IPS-15b (cell line): ENCODE measurements around the gene MEIS2.

Experiments used
- H3K27me3 ChIP-seq: one replicate; pipeline ENCODE4 v1.6.1; 2013; ENCODE audit warnings: low read length; ENCODE audit not compliant: control insufficient read depth, insufficient read depth
- H3K36me3 ChIP-seq: one replicate; pipeline ENCODE4 v1.6.1; 2013; ENCODE audit warnings: low read length; ENCODE audit not compliant: control insufficient read depth, insufficient read depth
- H3K4me1 ChIP-seq: one replicate; pipeline ENCODE4 v1.6.1; 2013; ENCODE audit warnings: mild to moderate bottlenecking, low read length; ENCODE audit not compliant: control insufficient read depth, insufficient read depth
- H3K4me3 ChIP-seq: one replicate; pipeline ENCODE4 v1.5.1; 2013; ENCODE audit warnings: low read depth, low read length
- H3K9ac ChIP-seq: one replicate; pipeline ENCODE4 v1.6.1; 2013; ENCODE audit warnings: low read depth, mild to moderate bottlenecking, low read length
- H3K9me3 ChIP-seq: one replicate; pipeline ENCODE4 v1.6.1; 2013; ENCODE audit warnings: mild to moderate bottlenecking, low read length; ENCODE audit not compliant: control insufficient read depth, insufficient read depth

MEIS2 gene

DNA sequence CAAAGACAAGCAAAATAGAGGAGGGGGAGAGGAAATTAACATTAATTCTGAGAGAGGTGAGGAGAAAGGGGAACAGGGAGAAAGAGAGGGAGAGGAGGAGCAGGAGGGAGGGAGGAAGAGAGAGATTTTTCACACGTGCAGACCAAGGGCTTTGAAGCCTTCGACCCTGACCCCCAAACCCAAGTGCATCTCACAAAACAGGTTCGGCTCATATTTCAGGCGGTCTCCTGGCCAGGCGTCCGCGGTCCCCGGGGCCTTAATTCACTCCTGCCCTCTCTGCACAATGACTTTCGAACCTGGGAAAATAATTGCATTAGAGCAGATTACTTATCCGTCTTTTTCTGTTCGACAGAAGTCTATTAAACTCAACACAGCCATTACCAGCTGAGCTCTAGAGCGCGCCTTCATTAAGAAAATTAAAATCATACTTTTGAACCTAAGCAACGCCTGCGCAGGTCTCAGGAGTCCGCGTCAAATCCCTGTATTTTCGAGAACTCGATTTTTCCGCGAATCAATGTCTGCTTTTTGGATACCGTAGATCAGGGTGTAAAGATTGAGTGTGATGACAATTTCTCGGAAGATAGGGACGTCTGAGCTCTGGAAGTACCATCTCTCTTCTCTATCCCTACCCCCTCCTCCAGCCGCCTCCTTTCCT, 220.7 kb downstream of the MEIS2 start:
- Histone ChIP-seq H3K9ac (no peak overlapping the region), H3K4me3 (peak overlapping the region; percentile 53), H3K36me3 (no peaks in the 10 kb centered on the region), H3K9me3 (no peaks in the 10 kb centered on the region), H3K27me3 (peaks cover 89% of the 10 kb centered on the region), H3K4me1 (peaks cover 26% of the 10 kb centered on the region)

GRCh38 chr15:36878684-36879262, 221.6 kb downstream of the MEIS2 start:
- no peak overlapping the region for H3K9ac ChIP-seq
- H3K4me1 ChIP-seq: peaks cover 16% of the 10 kb centered on the region
- H3K9me3 ChIP-seq: no peaks in the 10 kb centered on the region
- H3K36me3 ChIP-seq: no peaks in the 10 kb centered on the region
- peaks cover 80% of the 10 kb centered on the region for H3K27me3 ChIP-seq
- H3K4me3 ChIP-seq: peak overlapping the region; percentile 49

DNA sequence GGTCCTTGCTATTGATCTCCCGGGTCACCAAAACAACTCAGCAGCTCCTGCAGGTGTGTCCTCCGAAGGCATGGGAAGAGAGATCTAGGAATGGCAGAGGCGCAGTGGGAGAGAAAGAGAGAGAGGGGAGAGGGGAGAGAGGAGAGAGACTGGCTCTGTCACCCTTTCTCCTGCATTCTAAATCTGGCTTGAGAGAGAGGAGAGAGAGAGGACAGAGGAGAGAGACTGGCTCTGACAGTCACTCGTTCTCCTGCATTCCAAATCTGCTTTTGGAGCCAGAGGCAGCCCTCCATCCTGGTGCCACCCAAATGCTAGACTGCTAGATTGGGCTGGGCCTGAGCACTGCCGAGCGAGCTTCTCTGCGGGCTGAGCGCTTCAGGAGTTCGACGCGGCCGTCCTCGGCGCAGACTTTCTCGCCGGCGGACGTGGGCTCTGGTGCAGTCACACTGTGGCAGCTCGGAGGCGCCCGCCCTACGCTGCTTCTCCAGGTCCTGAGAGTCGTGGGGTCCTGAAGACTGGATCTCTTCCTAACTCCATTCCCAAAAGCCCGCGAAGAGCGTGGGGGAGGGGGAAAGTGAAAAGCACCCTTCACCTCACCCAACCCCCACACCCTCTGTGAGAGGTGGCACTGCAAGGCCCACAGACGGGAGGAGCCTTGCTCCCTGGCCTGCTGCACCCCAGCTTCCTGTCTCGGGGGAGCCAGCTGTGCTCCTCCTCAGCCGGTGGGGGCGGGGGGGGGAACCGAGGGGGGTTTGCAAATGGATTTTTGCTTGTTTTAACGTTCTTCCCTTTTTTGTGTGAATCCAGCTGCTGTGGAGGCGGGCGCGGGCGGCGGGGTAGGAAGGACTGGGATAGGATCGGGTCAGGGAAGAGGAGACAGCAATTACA, 222.3 kb downstream of the MEIS2 start:
- Histone ChIP-seq H3K9me3 (no peaks in the 10 kb centered on the region), H3K4me3 (peak overlapping the region; percentile 63), H3K4me1 (peaks cover 15% of the 10 kb centered on the region), H3K9ac (no peak overlapping the region), H3K27me3 (peaks cover 73% of the 10 kb centered on the region), H3K36me3 (no peaks in the 10 kb centered on the region)

DNA sequence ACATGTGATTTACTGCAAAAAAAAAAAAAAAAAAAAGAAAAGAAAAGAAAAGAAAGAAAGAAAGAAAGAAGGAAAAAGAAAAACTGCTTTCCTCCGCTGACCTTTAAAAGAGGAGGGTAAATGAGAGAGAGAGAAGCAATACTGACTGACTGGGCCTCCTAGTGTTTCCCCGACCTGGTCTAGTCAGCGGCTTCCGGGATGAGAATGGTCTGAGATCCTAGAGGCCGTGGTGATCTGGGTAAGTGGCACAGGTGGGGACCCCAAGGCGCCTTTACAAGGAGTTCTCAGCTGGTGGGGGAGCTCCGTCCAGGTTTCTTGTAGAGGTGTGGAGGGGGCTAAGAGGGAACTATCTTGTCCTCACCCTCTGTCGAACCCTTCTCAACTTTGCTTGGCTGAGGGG, 223.1 kb downstream of the MEIS2 start:
- Histone ChIP-seq H3K27me3 (peaks cover 66% of the 10 kb centered on the region), H3K9me3 (no peaks in the 10 kb centered on the region), H3K4me1 (peaks cover 15% of the 10 kb centered on the region), H3K4me3 (peak overlapping the region; percentile 63), H3K9ac (no peak overlapping the region), H3K36me3 (no peaks in the 10 kb centered on the region)

DNA sequence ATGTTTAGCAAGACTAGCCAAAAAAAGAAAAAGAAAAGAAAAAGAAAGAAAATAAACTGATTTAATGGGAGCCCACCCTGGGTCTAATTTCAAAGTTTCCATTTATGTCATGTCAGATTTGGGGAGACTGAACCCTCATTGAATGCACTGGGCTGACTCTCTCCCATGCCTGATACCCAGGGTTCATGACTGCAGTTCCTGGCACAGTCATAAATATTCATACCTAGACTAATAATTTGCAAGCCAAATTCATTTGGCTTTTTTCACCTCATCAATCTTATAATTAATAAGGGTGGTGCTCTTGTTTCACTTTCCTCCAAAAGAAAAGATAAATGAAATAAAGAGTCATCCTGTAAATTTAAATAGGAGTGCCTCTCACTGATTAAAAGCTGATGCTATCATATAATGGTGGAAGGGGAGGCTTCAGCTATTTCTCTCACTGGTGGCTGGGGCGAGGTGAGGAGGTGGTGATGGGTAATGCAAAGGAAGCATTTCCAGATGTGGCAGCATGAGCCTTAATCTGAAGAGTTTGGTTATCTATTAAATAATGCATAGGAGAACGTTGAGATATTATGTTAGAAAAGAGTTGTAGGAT, 224.5 kb downstream of the MEIS2 start:
- Histone ChIP-seq H3K9me3 (no peaks in the 10 kb centered on the region), H3K4me3 (no peak overlapping the region), H3K9ac (no peak overlapping the region), H3K27me3 (peaks cover 51% of the 10 kb centered on the region), H3K36me3 (no peaks in the 10 kb centered on the region), H3K4me1 (peaks cover 13% of the 10 kb centered on the region)

GRCh38 chr15:36874930-36875329, 225.4 kb downstream of the MEIS2 start:
- peaks cover 12% of the 10 kb centered on the region for H3K4me1 ChIP-seq
- peaks cover 42% of the 10 kb centered on the region for H3K27me3 ChIP-seq
- H3K9me3 ChIP-seq: no peaks in the 10 kb centered on the region
- H3K9ac ChIP-seq: no peak overlapping the region
- H3K36me3 ChIP-seq: no peaks in the 10 kb centered on the region
- no peak overlapping the region for H3K4me3 ChIP-seq

- no peaks in the 10 kb centered on the region for H3K9me3 ChIP-seq
- no peaks in the 10 kb centered on the region for H3K4me1 ChIP-seq
- no peak overlapping the region for H3K4me3 ChIP-seq
- H3K36me3 ChIP-seq: no peaks in the 10 kb centered on the region
- no peaks in the 10 kb centered on the region for H3K27me3 ChIP-seq
- H3K9ac ChIP-seq: no peak overlapping the region
Measured at GRCh38 chr15:36867436-36867835, 232.9 kb downstream of the MEIS2 start.

DNA sequence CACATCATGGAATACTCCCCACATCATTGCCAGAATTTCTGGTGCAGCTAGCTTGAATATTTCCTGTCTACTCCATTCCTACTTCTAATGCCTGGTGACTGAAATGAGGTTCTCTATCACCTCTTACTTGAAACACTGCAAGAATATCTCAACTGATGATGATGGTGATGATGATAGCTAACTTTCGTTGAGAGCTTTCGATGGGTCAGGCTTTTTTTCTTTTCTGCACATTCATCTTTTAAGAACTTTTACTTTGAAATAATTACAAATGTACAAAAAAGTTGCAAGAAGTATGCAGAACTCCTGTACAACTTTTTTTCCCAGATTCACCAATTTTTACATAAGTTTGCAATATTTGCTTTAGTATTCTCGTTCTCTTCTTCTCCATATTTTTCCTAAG, 233.5 kb downstream of the MEIS2 start:
- no peaks in the 10 kb centered on the region for H3K36me3 ChIP-seq
- no peak overlapping the region for H3K9ac ChIP-seq
- H3K9me3 ChIP-seq: no peaks in the 10 kb centered on the region
- no peaks in the 10 kb centered on the region for H3K27me3 ChIP-seq
- H3K4me1 ChIP-seq: no peaks in the 10 kb centered on the region
- H3K4me3 ChIP-seq: no peak overlapping the region

DNA sequence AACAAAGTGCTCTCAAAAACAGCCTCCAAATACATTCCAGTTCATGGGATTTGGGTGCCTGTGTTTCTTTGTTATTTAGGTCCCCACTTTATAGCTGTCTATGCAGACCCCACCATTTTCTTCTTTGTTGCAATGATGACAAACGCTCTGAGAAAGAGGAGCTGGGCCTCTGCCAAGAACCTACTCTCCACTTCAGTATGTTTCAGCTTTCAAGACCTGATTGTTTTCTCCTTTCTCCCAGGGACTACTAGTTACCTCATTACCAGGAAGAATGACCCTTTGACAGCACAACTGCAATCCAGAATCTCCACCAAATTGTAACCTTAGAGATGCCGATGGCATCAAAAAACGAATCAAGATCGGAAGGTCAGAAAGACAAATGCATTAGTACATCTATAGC, 236.8 kb downstream of the MEIS2 start:
- H3K4me1 ChIP-seq: no peaks in the 10 kb centered on the region
- no peaks in the 10 kb centered on the region for H3K36me3 ChIP-seq
- H3K4me3 ChIP-seq: no peak overlapping the region
- no peak overlapping the region for H3K9ac ChIP-seq
- H3K9me3 ChIP-seq: no peaks in the 10 kb centered on the region
- no peaks in the 10 kb centered on the region for H3K27me3 ChIP-seq

DNA sequence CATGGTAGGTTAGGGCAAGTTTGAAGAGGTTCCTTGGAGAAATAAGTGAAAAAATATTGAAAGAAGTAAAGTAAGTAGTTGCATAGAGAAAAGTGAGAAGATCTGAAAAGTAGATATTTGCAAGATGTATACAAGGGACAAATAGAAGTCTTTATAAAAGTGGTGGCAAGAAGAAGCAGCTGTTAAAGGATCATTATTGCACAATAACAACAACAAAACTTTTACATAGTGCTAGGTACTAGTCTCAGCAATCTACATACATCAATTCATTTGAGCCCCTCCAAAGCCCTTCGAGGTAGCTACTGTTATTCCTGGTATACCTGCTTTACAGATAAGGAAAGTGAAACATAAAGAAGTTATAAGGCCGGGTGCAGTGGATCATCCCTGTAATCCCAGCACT, 239.6 kb downstream of the MEIS2 start:
- H3K9ac ChIP-seq: no peak overlapping the region
- H3K9me3 ChIP-seq: no peaks in the 10 kb centered on the region
- H3K4me1 ChIP-seq: no peaks in the 10 kb centered on the region
- no peaks in the 10 kb centered on the region for H3K36me3 ChIP-seq
- no peak overlapping the region for H3K4me3 ChIP-seq
- no peaks in the 10 kb centered on the region for H3K27me3 ChIP-seq

GRCh38 chr15:36858423-36858822, 241.9 kb downstream of the MEIS2 start:
- Histone ChIP-seq H3K4me1 (no peaks in the 10 kb centered on the region), H3K36me3 (no peaks in the 10 kb centered on the region), H3K4me3 (no peak overlapping the region), H3K9me3 (no peaks in the 10 kb centered on the region), H3K9ac (no peak overlapping the region), H3K27me3 (no peaks in the 10 kb centered on the region)
